ENCODE measurements around the gene KCNK3.

DNA sequence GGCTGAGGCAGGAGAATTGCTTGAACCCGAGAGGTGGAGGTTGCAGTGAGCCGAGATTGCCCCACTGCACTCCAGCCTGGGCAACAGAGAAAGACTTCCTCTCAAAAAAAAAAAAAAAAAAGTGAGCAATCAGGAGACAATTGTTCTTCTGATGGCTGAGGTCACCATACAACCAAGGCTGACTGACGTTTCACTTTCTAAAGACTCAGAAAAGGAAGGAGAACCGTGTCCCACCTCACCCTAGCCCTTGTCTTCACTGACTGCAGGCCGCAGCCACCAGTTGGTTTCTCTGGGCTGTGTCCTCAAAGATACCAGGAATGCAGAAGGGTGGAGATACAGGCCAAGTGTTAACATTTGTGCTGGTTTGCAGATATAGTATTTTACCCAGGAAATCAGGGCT, 63.8 kb downstream of the KCNK3 start:
- TF ChIP-seq CTCF (CRISPR knock-in tag; IDR thresholded peaks at IDR 0.05): no peak
- no peak for TF ChIP-seq TRIM24 (CRISPR knock-in tag; IDR thresholded peaks at IDR 0.05)
- no peak for TF ChIP-seq ZSCAN12 (CRISPR knock-in tag; IDR thresholded peaks at IDR 0.05)

All from HepG2 (cell line).